MCF 10A (cell line): ENCODE data around the gene MAP7. TPM values are rescaled to one million over a fixed set of nuclear protein-coding genes. Genes with fewer than 3 reads are reported as not detected.
A peak's percentile ranks its signal among the peaks of the same experiment; 100 is the strongest.

Source experiments
- BruUV-seq: library from RNA; stranded (reverse); fragments of 400-500 nt; replicated peaks from 2 replicates; lab custom pipeline; 2021; lab: Mats Ljungman, UMichigan
- CTCF ChIA-PET: fragments of 300-600 bp; sonication (Branson Sonifier 250); formaldehyde crosslinking; extraction: SDS; loops from one replicate; lab custom pipeline; 2021; ENCODE audit warnings: antibody characterized with exemption, inconsistent platforms; lab: Yijun Ruan, JAX
- POLR2A ChIA-PET: fragments of 300-600, 350-650 bp; sonication (Branson Sonifier 250); formaldehyde crosslinking; extraction: SDS; loops from one replicate; lab custom pipeline; 2020; ENCODE audit warnings: antibody characterized with exemption, inconsistent platforms; lab: Yijun Ruan, JAX
- DNase-seq: peaks from one replicate; pipeline ENCODE4 v3.0.0-alpha.2; 2018; ENCODE audit not compliant: unreplicated experiment
- H3K27ac Mint-ChIP-seq: one replicate; pipeline ENCODE4 v1.8.0; 2022; ENCODE audit warnings: mild to moderate bottlenecking, low read depth, mixed read lengths; ENCODE audit not compliant: unreplicated experiment
- H3K27me3 Mint-ChIP-seq: one replicate; pipeline ENCODE4 v1.8.0; 2022; ENCODE audit warnings: mixed read lengths; ENCODE audit not compliant: insufficient read depth, unreplicated experiment
- H3K36me3 Mint-ChIP-seq: one replicate; pipeline ENCODE4 v1.8.0; 2022; ENCODE audit warnings: mild to moderate bottlenecking, moderate library complexity, mixed read lengths; ENCODE audit not compliant: insufficient read depth, unreplicated experiment
- H3K4me1 Mint-ChIP-seq: one replicate; pipeline ENCODE4 v1.8.0; 2022; ENCODE audit warnings: mixed read lengths; ENCODE audit not compliant: insufficient read depth, unreplicated experiment
- H3K4me3 Mint-ChIP-seq: one replicate; pipeline ENCODE4 v1.8.0; 2022; ENCODE audit warnings: mild to moderate bottlenecking, moderate library complexity, mixed read lengths; ENCODE audit not compliant: unreplicated experiment
- H3K9me3 Mint-ChIP-seq: one replicate; pipeline ENCODE4 v1.8.0; 2022; ENCODE audit warnings: mixed read lengths; ENCODE audit not compliant: unreplicated experiment
- intact Hi-C: fragments of 100-400 bp; cut with micrococcal nuclease; formaldehyde crosslinking; loops from 2 replicates; pipeline ENCODE4 v1.14.1; 2022
- total RNA-seq: library from RNA; stranded (reverse); gene quantifications from 2 replicates; pipeline ENCODE4 v1.2.3, GENCODE V29; 2022
- TF ChIP-seq, protein P1 (sequence below): fragments of 200-600 bp; IDR thresholded peaks from one replicate; pipeline ENCODE4 v1.8.0; 2022; ENCODE audit warnings: antibody characterized with exemption, mild to moderate bottlenecking; ENCODE audit not compliant: unreplicated experiment

The MAP7 gene
- total RNA-seq, 1 experiment from 2014 or later: 17.2 TPM

DNA sequence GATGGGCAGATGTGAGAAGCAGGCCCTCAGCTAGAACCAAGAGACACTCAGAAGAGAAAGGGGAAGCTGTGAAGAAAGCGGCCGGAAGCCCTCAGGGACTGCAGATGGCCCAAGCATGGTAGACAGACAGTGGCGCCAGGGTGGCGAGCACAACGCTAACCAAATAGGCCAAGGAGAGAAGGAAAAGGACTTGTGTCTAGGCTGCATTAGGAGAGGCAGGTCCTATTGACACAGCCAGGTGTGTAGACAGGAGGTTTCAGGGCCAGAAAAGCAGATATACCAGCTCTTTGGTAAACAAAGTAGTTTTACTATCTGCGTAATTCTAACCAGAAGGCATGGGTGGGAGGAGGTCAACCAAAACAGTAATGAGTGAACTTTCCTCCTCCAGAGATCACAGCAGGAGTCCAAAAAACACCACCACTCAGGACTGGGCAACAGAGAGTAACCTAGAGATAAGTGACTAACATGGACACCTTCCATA is 15.8 kb upstream of the MAP7 start:
- TF ChIP-seq, protein P1, sequence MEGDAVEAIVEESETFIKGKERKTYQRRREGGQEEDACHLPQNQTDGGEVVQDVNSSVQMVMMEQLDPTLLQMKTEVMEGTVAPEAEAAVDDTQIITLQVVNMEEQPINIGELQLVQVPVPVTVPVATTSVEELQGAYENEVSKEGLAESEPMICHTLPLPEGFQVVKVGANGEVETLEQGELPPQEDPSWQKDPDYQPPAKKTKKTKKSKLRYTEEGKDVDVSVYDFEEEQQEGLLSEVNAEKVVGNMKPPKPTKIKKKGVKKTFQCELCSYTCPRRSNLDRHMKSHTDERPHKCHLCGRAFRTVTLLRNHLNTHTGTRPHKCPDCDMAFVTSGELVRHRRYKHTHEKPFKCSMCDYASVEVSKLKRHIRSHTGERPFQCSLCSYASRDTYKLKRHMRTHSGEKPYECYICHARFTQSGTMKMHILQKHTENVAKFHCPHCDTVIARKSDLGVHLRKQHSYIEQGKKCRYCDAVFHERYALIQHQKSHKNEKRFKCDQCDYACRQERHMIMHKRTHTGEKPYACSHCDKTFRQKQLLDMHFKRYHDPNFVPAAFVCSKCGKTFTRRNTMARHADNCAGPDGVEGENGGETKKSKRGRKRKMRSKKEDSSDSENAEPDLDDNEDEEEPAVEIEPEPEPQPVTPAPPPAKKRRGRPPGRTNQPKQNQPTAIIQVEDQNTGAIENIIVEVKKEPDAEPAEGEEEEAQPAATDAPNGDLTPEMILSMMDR: no peak
- CTCF ChIA-PET: interaction anchor here (1.4 to 1.7 kb wide), 2 partner anchors 9 to 16 kb away, joined by 3 to 5 read pairs; no protein-coding TSS in a partner anchor
- H3K36me3 Mint-ChIP-seq: peaks cover 35% of the 10 kb centered on the region
- POLR2A ChIA-PET: interaction anchor here (0.7 to 0.8 kb wide), 2 partner anchors 191 to 212 kb away, joined by 3 read pairs; no protein-coding TSS in a partner anchor
- H3K27ac Mint-ChIP-seq: no peak overlapping the region
- H3K4me1 Mint-ChIP-seq: peaks cover 6% of the 10 kb centered on the region
- peaks cover 9% of the 10 kb centered on the region for H3K9me3 Mint-ChIP-seq
- intact Hi-C loops: no loop called here
- no peak overlapping the region for H3K4me3 Mint-ChIP-seq
- BruUV-seq: no TSS peak
- DNase-seq: no peak
- H3K27me3 Mint-ChIP-seq: no peaks in the 10 kb centered on the region

DNA sequence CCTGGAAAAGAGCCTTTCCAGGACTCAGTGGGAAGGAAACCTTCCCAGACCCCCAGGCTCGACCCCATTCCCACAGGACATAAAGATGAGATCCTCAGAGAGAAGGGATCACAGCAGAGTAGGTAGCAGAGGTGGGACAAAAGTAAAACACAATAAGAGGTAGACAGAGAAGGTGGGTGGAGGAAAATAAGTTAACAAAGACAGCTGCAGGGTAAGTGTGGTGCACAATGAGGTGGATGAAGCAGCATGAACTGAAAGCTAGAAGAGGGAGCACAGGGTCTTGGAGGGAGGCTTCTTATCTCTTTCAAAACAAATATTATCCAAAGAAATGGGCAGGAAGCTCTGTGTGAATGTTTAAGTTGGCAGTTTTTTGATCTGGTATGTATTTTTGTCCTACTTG is 14.0 kb upstream of the MAP7 start:
- no peaks in the 10 kb centered on the region for H3K27me3 Mint-ChIP-seq
- ChIA-PET POLR2A (interaction anchor here (1.0 to 1.1 kb wide), 2 partner anchors 9 to 14 kb away, joined by 3 read pairs; partner anchors contain the start of gene MAP7), CTCF (interaction anchor here (0.6 to 1.0 kb wide), 2 partner anchors 148 to 228 kb away, joined by 3 to 4 read pairs; partner anchors contain the start of gene MAP3K5)
- peaks cover 6% of the 10 kb centered on the region for H3K4me1 Mint-ChIP-seq
- no peaks in the 10 kb centered on the region for H3K9me3 Mint-ChIP-seq
- intact Hi-C loops: no loop called here
- no peak for DNase-seq
- H3K36me3 Mint-ChIP-seq: peaks cover 39% of the 10 kb centered on the region
- H3K27ac Mint-ChIP-seq: peak overlapping the region; percentile 7
- no TSS peak for BruUV-seq
- TF ChIP-seq, protein P1: no peak
- H3K4me3 Mint-ChIP-seq: no peak overlapping the region

DNA sequence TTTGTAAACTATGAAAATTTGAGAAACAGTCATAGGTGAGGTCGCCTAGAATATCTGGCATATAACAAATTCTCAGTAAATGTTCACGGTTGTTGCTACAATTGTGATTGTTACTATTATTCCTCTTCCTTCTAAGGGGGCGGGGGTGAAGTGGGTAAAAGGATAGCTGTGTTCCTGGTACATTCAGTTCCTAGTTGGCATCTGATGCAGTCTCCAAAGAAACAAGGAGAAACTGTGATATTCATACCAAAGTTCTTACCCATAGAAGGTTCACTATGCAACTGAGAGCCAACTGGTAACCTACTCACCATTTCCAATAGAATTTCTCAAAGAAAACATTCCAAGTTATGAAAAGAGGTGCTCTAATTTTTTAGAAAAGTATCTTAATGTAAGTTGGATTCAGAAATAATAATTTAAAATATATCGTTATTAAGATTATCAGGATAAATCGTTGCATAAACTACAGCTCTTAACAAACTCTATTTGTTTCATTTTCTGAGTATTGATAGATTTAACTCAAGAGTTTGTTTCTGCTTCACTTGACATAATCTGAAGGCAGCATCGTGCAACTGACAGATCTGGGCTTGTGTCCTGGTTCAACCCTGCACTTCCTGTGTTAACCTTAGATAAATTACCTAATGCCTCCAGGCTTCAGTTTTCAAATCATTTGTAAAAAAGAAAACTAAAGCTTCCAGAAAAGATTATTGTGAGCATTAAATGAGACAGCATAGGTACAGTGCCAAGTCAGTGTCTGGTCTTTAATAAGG is 13.3 kb upstream of the MAP7 start:
- peaks cover 6% of the 10 kb centered on the region for H3K4me1 Mint-ChIP-seq
- H3K27ac Mint-ChIP-seq: peak overlapping the region; percentile 7
- no peak overlapping the region for H3K4me3 Mint-ChIP-seq
- peaks cover 39% of the 10 kb centered on the region for H3K36me3 Mint-ChIP-seq
- TF ChIP-seq, protein P1: no peak
- no peaks in the 10 kb centered on the region for H3K9me3 Mint-ChIP-seq
- intact Hi-C loops: no loop called here
- no TSS peak for BruUV-seq
- no peaks in the 10 kb centered on the region for H3K27me3 Mint-ChIP-seq
- POLR2A ChIA-PET: interaction anchor here (0.8 to 1.3 kb wide), 2 partner anchors 13 to 329 kb away, joined by 3 read pairs; partner anchors contain the start of gene MAP7
- DNase-seq: no peak
- CTCF ChIA-PET: interaction anchor here (0.7 to 1.0 kb wide), 2 partner anchors 78 to 229 kb away, joined by 3 to 4 read pairs; partner anchors contain the start of gene MAP3K5

DNA sequence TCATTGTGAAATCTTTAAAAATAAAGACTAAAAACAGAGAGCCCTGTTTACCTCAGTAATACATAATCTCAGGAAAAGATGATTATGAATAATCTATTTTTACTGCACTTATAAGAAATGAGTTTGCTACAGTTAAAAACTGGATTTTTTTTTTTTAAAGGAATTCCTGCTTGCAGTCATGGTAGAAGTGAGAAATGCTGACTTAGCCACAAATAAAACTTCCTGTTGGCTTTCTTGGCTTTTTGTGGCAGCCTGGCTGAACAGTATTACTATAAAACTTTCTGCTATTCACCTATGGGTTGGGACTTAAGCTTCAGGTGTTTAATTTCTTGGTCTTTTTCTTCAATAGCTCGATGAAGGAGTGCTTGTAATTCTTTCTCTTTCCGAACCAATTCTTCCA is 12.0 kb upstream of the MAP7 start:
- Mint-ChIP-seq H3K27me3 (no peaks in the 10 kb centered on the region), H3K27ac (no peak overlapping the region), H3K9me3 (no peaks in the 10 kb centered on the region), H3K4me3 (no peak overlapping the region), H3K4me1 (peaks cover 6% of the 10 kb centered on the region), H3K36me3 (peaks cover 44% of the 10 kb centered on the region)
- TF ChIP-seq, protein P1: no peak
- ChIA-PET CTCF (interaction anchor here (0.6 to 1.4 kb wide), 6 partner anchors 22 to 1104 kb away, joined by 3 to 4 read pairs (median 3); no protein-coding TSS in a partner anchor), POLR2A (interaction anchor here (0.7 to 1.3 kb wide), 3 partner anchors 12 to 282 kb away, joined by 3 to 5 read pairs (median 3); partner anchors contain the start of gene MAP7)
- intact Hi-C loops: no loop called here
- no peak for DNase-seq
- BruUV-seq: no TSS peak
